MCF 10A (cell line): ENCODE data around the gene ISG15. TPM values are rescaled to one million over a fixed set of nuclear protein-coding genes. Genes with fewer than 3 reads are reported as not detected.

Experiments used
- Bru-seq: library from RNA; stranded (reverse); fragments of 400-500 nt; gene quantifications from one replicate; lab custom pipeline; 2021; lab: Mats Ljungman, UMichigan
- BruChase-seq, 2 experiments: library from RNA; stranded (reverse); fragments of 400-500 nt; gene quantifications; one replicate each; lab custom pipeline; 2021; lab: Mats Ljungman, UMichigan
- BruUV-seq: library from RNA; stranded (reverse); fragments of 400-500 nt; replicated peaks from 2 replicates; lab custom pipeline; 2021; lab: Mats Ljungman, UMichigan
- CTCF ChIA-PET: fragments of 300-600 bp; sonication (Branson Sonifier 250); formaldehyde crosslinking; extraction: SDS; loops from one replicate; lab custom pipeline; 2021; ENCODE audit warnings: antibody characterized with exemption, inconsistent platforms; lab: Yijun Ruan, JAX
- POLR2A ChIA-PET: fragments of 300-600, 350-650 bp; sonication (Branson Sonifier 250); formaldehyde crosslinking; extraction: SDS; loops from one replicate; lab custom pipeline; 2020; ENCODE audit warnings: antibody characterized with exemption, inconsistent platforms; lab: Yijun Ruan, JAX
- DNase-seq: peaks from one replicate; pipeline ENCODE4 v3.0.0-alpha.2; 2018; ENCODE audit not compliant: unreplicated experiment
- H3K27ac Mint-ChIP-seq: one replicate; pipeline ENCODE4 v1.8.0; 2022; ENCODE audit warnings: mild to moderate bottlenecking, low read depth, mixed read lengths; ENCODE audit not compliant: unreplicated experiment
- H3K27me3 Mint-ChIP-seq: one replicate; pipeline ENCODE4 v1.8.0; 2022; ENCODE audit warnings: mixed read lengths; ENCODE audit not compliant: insufficient read depth, unreplicated experiment
- H3K36me3 Mint-ChIP-seq: one replicate; pipeline ENCODE4 v1.8.0; 2022; ENCODE audit warnings: mild to moderate bottlenecking, moderate library complexity, mixed read lengths; ENCODE audit not compliant: insufficient read depth, unreplicated experiment
- H3K4me1 Mint-ChIP-seq: one replicate; pipeline ENCODE4 v1.8.0; 2022; ENCODE audit warnings: mixed read lengths; ENCODE audit not compliant: insufficient read depth, unreplicated experiment
- H3K4me3 Mint-ChIP-seq: one replicate; pipeline ENCODE4 v1.8.0; 2022; ENCODE audit warnings: mild to moderate bottlenecking, moderate library complexity, mixed read lengths; ENCODE audit not compliant: unreplicated experiment
- H3K9me3 Mint-ChIP-seq: one replicate; pipeline ENCODE4 v1.8.0; 2022; ENCODE audit warnings: mixed read lengths; ENCODE audit not compliant: unreplicated experiment
- CTCF ChIP-seq: fragments of 200-600 bp; IDR thresholded peaks from one replicate; pipeline ENCODE4 v1.8.0; 2022; ENCODE audit warnings: antibody characterized with exemption, mild to moderate bottlenecking; ENCODE audit not compliant: unreplicated experiment
- intact Hi-C: fragments of 100-400 bp; cut with micrococcal nuclease; formaldehyde crosslinking; loops from 2 replicates; pipeline ENCODE4 v1.14.1; 2022
- long read RNA-seq: library from polyadenylated mRNA; stranded (forward); transcript quantifications from one replicate; pipeline ENCODE4 v2.0.0, GENCODE V29; 2022
- total RNA-seq: library from RNA; stranded (reverse); gene quantifications from 2 replicates; pipeline ENCODE4 v1.2.3, GENCODE V29; 2022

Gene ISG15
- 7.4 and 8.8 TPM in 2 replicates for total RNA-seq
- Bru-seq, nascent RNA, result percentile 45 among the genes with signal in this experiment
- percentile 81 among the genes with signal in this experiment for BruChase-seq, experiment 1, labeled RNA remaining after a 6-hour chase
- percentile 64 among the genes with signal in this experiment for BruChase-seq, experiment 2, labeled RNA remaining after a 2-hour chase
- long read RNA-seq, transcript ISG15-201 (2 exons, 711 nt), result major isoform, 11 of 13 reads
- long read RNA-seq, partial matches to known transcripts, result 1 of 13 reads
- long read RNA-seq, other reads (novel, unspliced or antisense), result 1 of 13 reads

- TF ChIP-seq CTCF, result no peak
- Mint-ChIP-seq H3K4me3 (peak within 1 kb of the TSS; percentile 91), H3K27ac (peak within 1 kb of the TSS; percentile 94), H3K27me3 (no peaks in the 10 kb centered on the region), H3K4me1 (peaks cover 9% of the 10 kb centered on the region), H3K36me3 (peaks cover 16% of the 10 kb centered on the region), H3K9me3 (no peaks in the 10 kb centered on the region)
- POLR2A ChIA-PET, result interaction anchor here (0.8 to 1.5 kb wide), 12 partner anchors 8 to 394 kb away, joined by 3 to 6 read pairs (median 4); partner anchors contain the start of genes HES4, MRPL20 and NOC2L
- peak; percentile 85 for DNase-seq
- CTCF ChIA-PET, result interaction anchor here (0.6 to 7.3 kb wide), 4 partner anchors 11 to 55 kb away, joined by 3 to 65 read pairs (median 12); no protein-coding TSS in a partner anchor
- BruUV-seq, result no TSS peak
- intact Hi-C loops, result no loop called here
These were observed at the start of gene ISG15 for GRCh38 chr1:1013105-1013921. ISG15 (plus strand) TSS chr1:1013497; CDS start chr1:1013574, 77 bp downstream.

DNA sequence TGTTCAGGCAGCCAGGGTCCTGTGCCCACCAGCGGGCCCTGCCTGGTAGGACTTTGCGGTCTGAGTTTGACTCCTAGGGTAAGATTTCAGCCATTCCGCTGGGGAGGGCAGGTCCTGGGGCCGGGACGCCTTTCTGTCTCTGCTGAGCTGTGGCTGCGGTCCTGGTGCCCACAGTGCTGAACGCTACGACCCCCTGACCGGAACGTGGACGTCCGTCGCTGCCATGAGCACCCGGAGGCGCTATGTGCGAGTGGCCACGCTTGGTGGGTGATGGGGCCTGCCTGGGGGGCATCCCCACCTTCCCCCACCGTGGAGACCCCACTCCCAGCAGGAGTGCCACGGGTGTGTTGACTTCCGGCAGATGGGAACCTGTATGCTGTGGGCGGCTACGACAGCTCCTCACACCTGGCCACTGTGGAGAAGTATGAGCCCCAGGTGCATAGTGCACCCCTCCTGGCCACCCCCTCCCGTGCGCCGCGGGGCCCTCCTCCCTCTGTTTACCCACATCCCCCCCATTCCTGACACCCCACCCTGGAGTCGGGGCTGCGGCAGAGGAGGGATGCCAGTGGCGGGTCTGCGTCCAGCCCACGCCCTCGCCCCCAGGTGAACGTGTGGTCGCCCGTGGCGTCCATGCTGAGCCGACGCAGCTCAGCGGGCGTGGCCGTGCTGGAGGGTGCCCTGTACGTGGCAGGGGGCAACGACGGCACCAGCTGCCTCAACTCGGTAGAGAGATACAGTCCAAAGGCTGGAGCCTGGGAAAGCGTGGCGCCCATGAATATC, 49.4 kb upstream of the ISG15 start:
- H3K27me3 Mint-ChIP-seq, result no peaks in the 10 kb centered on the region
- no peak for DNase-seq
- no peak for TF ChIP-seq CTCF
- H3K9me3 Mint-ChIP-seq, result no peaks in the 10 kb centered on the region
- no TSS peak for BruUV-seq
- intact Hi-C loops, result no loop called here
- ChIA-PET POLR2A (no interaction called here), CTCF (no interaction called here)
- H3K4me3 Mint-ChIP-seq, result no peak overlapping the region
- peaks cover 11% of the 10 kb centered on the region for H3K36me3 Mint-ChIP-seq
- peaks cover 4% of the 10 kb centered on the region for H3K4me1 Mint-ChIP-seq
- no peak overlapping the region for H3K27ac Mint-ChIP-seq

GRCh38 chr1:964691-965525, 48.4 kb upstream of the ISG15 start:
- no peak for DNase-seq
- no TSS peak for BruUV-seq
- CTCF ChIA-PET, result interaction anchor here (0.6 to 1.4 kb wide), 2 partner anchors 11 to 18 kb away, joined by 3 to 7 read pairs; no protein-coding TSS in a partner anchor
- no peak overlapping the region for H3K4me3 Mint-ChIP-seq
- no peak overlapping the region for H3K27ac Mint-ChIP-seq
- POLR2A ChIA-PET, result no interaction called here
- no peaks in the 10 kb centered on the region for H3K9me3 Mint-ChIP-seq
- intact Hi-C loops, result no loop called here
- TF ChIP-seq CTCF, result no peak
- H3K27me3 Mint-ChIP-seq, result no peaks in the 10 kb centered on the region
- H3K36me3 Mint-ChIP-seq, result peaks cover 11% of the 10 kb centered on the region
- H3K4me1 Mint-ChIP-seq, result peaks cover 4% of the 10 kb centered on the region
